ENCODE measurements around the gene IL31RA.

DNA sequence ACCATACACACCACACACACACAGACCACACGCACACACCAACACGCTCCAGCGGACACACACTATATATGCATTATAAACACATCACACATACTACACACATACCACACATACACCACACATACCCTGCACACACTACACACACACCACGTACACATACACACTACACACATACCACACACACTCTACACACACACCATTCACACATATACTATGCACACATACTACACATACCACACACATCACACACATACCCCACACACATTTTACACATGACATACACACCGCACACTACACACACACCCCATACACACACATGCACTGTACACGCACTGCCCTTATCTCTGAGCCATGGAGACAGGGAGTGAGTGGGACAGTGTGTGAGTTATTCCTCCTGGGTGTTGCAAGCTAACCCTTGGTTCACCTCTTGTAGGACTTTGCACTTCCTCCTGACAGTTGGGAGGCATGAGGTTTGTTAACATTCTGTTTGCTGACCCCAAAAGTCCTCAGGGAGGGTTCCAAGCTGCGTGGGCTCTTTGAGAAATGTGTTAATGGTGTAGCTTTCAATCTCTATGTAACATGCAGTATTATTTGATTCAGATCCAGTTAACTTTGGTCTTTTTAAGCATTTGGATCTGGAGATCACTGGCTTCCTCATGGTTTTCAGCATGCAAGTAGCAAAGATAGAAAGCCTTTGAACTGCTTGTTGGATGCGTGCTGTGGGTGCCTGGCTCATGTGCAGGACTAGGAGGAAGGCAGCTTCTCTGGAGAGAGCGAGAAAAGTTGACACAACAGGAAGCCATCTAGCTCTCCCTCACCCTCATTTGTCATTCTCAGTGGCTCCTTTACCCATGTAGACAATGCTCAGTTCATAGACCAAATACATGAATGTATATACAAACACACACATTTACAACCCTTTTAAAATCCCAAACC lies 13.7 kb downstream of the IL31RA start:
- no peak for TF ChIP-seq FOXP2 (optimal IDR thresholded peaks at IDR 0.05; ENCODE audit: control extremely low read depth, extremely low read length, insufficient read depth)
- no peak for TF ChIP-seq POLR2AphosphoS5 (IDR thresholded peaks at IDR 0.05; ENCODE audit: borderline replicate concordance, low read depth, low read length)

Data from SK-N-MC (cell line).